ENCODE measurements around the gene SCN4A. TPM values are rescaled to one million over a fixed set of nuclear protein-coding genes. Genes with fewer than 3 reads are reported as not detected.

The SCN4A gene
- total RNA-seq, 1 experiment from 2014 or later = not detected

GRCh38 chr17:63987221-63988126, 14.8 kb upstream of the SCN4A start:
- H3K27ac ChIP-seq (ENCODE audit: low read length) = no peak overlapping the region
- CTCF ChIA-PET = no interaction called here

GRCh38 chr17:63986821-63987220, 14.1 kb upstream of the SCN4A start:
- intact Hi-C loops (cut with micrococcal nuclease) = no loop called here
- H3K4me1 ChIP-seq (ENCODE audit: insufficient read depth, low read length) = peaks cover 12% of the 10 kb centered on the region
- CTCF ChIA-PET = interaction anchor here (0.6 kb wide), 1 partner anchor 11 kb away, joined by 4 read pairs; no protein-coding TSS in a partner anchor
- no peak for DNase-seq
- H3K4me2 ChIP-seq (ENCODE audit: low read length) = no peak overlapping the region
- no peaks in the 10 kb centered on the region for H3K9me2 ChIP-seq (replicated peaks; ENCODE audit: low read length)
- no peaks in the 10 kb centered on the region for H3K9me3 ChIP-seq (ENCODE audit: low read length)
- H3K79me2 ChIP-seq (ENCODE audit: low read length) = no peaks in the 10 kb centered on the region
- POLR2A ChIA-PET (ENCODE audit: unreplicated experiment) = no interaction called here
- H2AFZ ChIP-seq (ENCODE audit: low read length) = no peak overlapping the region
- BruUV-seq (replicated peaks) = no TSS peak
- no peak overlapping the region for H3K4me3 ChIP-seq (ENCODE audit: low read length)
- no peaks in the 10 kb centered on the region for H3K36me3 ChIP-seq (ENCODE audit: low read depth, low read length)
- H3F3A ChIP-seq (ENCODE audit: low read length, unreplicated experiment) = no peaks in the 10 kb centered on the region
- H3K27me3 ChIP-seq (ENCODE audit: low read length) = peaks cover 4% of the 10 kb centered on the region; the same call in 1 of the 2 replicates
- no peak overlapping the region for H3K27ac ChIP-seq (ENCODE audit: low read length)
- no peak overlapping the region for H3K9ac ChIP-seq (ENCODE audit: low read length)
- H4K20me1 ChIP-seq (ENCODE audit: low read length) = no peaks in the 10 kb centered on the region
- TF ChIP-seq EZH2phosphoT487 (IDR thresholded peaks at IDR 0.05; ENCODE audit: borderline replicate concordance, low read length) = no peak
- no peak for TF ChIP-seq EZH2 (IDR thresholded peaks at IDR 0.05; ENCODE audit: low read length, unreplicated experiment)
- TF ChIP-seq, protein P1, sequence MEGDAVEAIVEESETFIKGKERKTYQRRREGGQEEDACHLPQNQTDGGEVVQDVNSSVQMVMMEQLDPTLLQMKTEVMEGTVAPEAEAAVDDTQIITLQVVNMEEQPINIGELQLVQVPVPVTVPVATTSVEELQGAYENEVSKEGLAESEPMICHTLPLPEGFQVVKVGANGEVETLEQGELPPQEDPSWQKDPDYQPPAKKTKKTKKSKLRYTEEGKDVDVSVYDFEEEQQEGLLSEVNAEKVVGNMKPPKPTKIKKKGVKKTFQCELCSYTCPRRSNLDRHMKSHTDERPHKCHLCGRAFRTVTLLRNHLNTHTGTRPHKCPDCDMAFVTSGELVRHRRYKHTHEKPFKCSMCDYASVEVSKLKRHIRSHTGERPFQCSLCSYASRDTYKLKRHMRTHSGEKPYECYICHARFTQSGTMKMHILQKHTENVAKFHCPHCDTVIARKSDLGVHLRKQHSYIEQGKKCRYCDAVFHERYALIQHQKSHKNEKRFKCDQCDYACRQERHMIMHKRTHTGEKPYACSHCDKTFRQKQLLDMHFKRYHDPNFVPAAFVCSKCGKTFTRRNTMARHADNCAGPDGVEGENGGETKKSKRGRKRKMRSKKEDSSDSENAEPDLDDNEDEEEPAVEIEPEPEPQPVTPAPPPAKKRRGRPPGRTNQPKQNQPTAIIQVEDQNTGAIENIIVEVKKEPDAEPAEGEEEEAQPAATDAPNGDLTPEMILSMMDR (conservative IDR thresholded peaks at IDR 0.05; ENCODE audit: low read depth, low read length) = no peak
- ATAC-seq = no peak

More at GRCh38 chr17:63987221-63988126, 14.8 kb upstream of the SCN4A start:
- intact Hi-C loops (cut with micrococcal nuclease) = loop anchor here (2.0 kb wide), 1 partner anchor 69 kb away; the partner anchor contains the start of gene GH1
- Histone ChIP-seq H3K4me3 (ENCODE audit: low read length) (no peak overlapping the region), H2AFZ (ENCODE audit: low read length) (no peak overlapping the region), H3K9me3 (ENCODE audit: low read length) (no peaks in the 10 kb centered on the region), H4K20me1 (ENCODE audit: low read length) (no peaks in the 10 kb centered on the region), H3F3A (ENCODE audit: low read length, unreplicated experiment) (no peaks in the 10 kb centered on the region), H3K9ac (ENCODE audit: low read length) (no peak overlapping the region), H3K79me2 (ENCODE audit: low read length) (no peaks in the 10 kb centered on the region), H3K27me3 (ENCODE audit: low read length) (peaks cover 11% of the 10 kb centered on the region), H3K36me3 (ENCODE audit: low read depth, low read length) (no peaks in the 10 kb centered on the region), H3K9me2 (replicated peaks; ENCODE audit: low read length) (no peaks in the 10 kb centered on the region), H3K4me2 (ENCODE audit: low read length) (no peak overlapping the region), H3K4me1 (ENCODE audit: insufficient read depth, low read length) (peaks cover 12% of the 10 kb centered on the region)
- ATAC-seq = no peak
- no TSS peak for BruUV-seq (replicated peaks)
- TF ChIP-seq, protein P1 (conservative IDR thresholded peaks at IDR 0.05; ENCODE audit: low read depth, low read length) = no peak
- no peak for TF ChIP-seq EZH2phosphoT487 (IDR thresholded peaks at IDR 0.05; ENCODE audit: borderline replicate concordance, low read length)
- TF ChIP-seq EZH2 (IDR thresholded peaks at IDR 0.05; ENCODE audit: low read length, unreplicated experiment) = no peak
- no peak for DNase-seq
- POLR2A ChIA-PET (ENCODE audit: unreplicated experiment) = no interaction called here

All from PC-3 (cell line).